MM.1S (cell line): ENCODE data around the gene TMEM132E.

Experiments
- EZH2 ChIP-seq: fragments of 300-600 bp; sonication (generic); optimal IDR thresholded peaks from 2 replicates; pipeline ENCODE3; 2017; ENCODE audit warnings: low read depth, mild to moderate bottlenecking, antibody characterized with exemption, low read length, mixed read lengths
- TF ChIP-seq, protein P1 (sequence below): fragments of 300-600 bp; sonication (generic); IDR thresholded peaks from 2 replicates; pipeline ENCODE4 v1.5.1; 2016; ENCODE audit warnings: antibody characterized with exemption, low read length, mixed read lengths

GRCh38 chr17:34675605-34676004 is 96.2 kb downstream of the TMEM132E start:
- TF ChIP-seq, protein P1, sequence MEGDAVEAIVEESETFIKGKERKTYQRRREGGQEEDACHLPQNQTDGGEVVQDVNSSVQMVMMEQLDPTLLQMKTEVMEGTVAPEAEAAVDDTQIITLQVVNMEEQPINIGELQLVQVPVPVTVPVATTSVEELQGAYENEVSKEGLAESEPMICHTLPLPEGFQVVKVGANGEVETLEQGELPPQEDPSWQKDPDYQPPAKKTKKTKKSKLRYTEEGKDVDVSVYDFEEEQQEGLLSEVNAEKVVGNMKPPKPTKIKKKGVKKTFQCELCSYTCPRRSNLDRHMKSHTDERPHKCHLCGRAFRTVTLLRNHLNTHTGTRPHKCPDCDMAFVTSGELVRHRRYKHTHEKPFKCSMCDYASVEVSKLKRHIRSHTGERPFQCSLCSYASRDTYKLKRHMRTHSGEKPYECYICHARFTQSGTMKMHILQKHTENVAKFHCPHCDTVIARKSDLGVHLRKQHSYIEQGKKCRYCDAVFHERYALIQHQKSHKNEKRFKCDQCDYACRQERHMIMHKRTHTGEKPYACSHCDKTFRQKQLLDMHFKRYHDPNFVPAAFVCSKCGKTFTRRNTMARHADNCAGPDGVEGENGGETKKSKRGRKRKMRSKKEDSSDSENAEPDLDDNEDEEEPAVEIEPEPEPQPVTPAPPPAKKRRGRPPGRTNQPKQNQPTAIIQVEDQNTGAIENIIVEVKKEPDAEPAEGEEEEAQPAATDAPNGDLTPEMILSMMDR = no peak
- TF ChIP-seq EZH2 = no peak
